ENCODE measurements around the gene ST6GALNAC4. TPM values are rescaled to one million over a fixed set of nuclear protein-coding genes. Genes with fewer than 3 reads are reported as not detected.

The ST6GALNAC4 gene
- total and polyA plus RNA-seq, 9 of the 15 experiments (the other 6 are each of a cell fraction or from before 2014, with no cell fraction given), result 2.6 to 43.1 (median 15.4) TPM

DNA sequence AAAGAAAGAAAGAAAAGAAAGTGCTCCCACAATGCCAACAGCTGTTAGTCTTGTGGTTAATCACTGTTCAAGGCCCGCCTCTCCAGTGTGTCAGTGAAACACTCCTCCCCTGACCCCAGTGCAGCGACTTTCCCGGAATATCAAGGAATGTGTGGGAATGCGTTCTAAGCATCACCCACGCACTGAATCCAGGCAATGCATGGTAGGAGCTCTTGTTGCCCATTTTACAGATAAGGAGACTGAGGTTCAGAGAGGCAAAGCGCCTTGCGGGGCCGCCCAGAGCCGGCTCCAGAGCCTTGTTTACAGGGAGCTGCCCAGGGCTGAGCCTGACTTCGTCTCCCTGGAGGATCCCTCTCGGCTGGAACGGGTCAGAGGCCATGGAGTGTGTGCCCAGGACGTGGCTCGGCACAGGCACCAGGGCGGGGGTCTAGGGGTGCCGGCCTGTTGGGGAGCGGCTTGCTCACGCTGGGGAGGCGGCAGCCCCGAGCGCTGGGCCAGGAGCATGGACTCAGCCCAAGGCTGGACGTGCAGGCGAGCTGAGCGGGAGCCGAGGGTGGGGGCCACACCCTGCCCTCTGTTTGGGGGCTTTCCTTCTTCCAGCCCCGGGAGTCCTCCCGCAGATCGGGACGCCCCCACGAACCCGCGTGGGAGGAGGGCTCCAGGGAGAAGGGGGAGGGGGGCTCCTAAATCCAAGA, 18.3 kb downstream of the ST6GALNAC4 start (continued):
- TF ChIP-seq, protein P1, sequence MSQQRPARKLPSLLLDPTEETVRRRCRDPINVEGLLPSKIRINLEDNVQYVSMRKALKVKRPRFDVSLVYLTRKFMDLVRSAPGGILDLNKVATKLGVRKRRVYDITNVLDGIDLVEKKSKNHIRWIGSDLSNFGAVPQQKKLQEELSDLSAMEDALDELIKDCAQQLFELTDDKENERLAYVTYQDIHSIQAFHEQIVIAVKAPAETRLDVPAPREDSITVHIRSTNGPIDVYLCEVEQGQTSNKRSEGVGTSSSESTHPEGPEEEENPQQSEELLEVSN (IDR thresholded peaks at IDR 0.05; ENCODE audit: borderline replicate concordance in 1 of 2, extremely low read depth in 1 of 2, insufficient read depth in 1 of 2, insufficient read length in 1 of 2, low read depth in 1 of 2, low read length in 1 of 2, poor library complexity in 1 of 2, severe bottlenecking in 1 of 2), result peak in 1 of 2 experiments; percentile 16
- no peak for TF ChIP-seq CSDE1 (IDR thresholded peaks at IDR 0.05)
- TF ChIP-seq CREB1 (IDR thresholded peaks at IDR 0.05), result no peak
- no peak for TF ChIP-seq CREB1 (CRISPR knock-in tag; IDR thresholded peaks at IDR 0.05)
- TF ChIP-seq GTF2F1 (IDR thresholded peaks at IDR 0.05; ENCODE audit: low read depth, low read length), result no peak
- no peak for TF ChIP-seq ILK (tag; IDR thresholded peaks at IDR 0.05; ENCODE audit: borderline replicate concordance, low read depth)
- TF ChIP-seq SAFB (IDR thresholded peaks at IDR 0.05; ENCODE audit: borderline replicate concordance, low read depth, low read length), result peak; percentile 93
- peak; percentile 90 for TF ChIP-seq PTBP1 (IDR thresholded peaks at IDR 0.05; ENCODE audit: low read depth, low read length)
- TF ChIP-seq GABPB2 (CRISPR knock-in tag; conservative IDR thresholded peaks at IDR 0.05), result no peak
- TF ChIP-seq CBX3 (IDR thresholded peaks at IDR 0.05; ENCODE audit: borderline replicate concordance in 1 of 2, low read length in 2 of 2), result peak in 1 of 2 experiments; percentile 68; a peak in 1 of 3 replicates
- TF ChIP-seq THRAP3 (IDR thresholded peaks at IDR 0.05; ENCODE audit: borderline replicate concordance), result no peak
- TF ChIP-seq, protein P2, sequence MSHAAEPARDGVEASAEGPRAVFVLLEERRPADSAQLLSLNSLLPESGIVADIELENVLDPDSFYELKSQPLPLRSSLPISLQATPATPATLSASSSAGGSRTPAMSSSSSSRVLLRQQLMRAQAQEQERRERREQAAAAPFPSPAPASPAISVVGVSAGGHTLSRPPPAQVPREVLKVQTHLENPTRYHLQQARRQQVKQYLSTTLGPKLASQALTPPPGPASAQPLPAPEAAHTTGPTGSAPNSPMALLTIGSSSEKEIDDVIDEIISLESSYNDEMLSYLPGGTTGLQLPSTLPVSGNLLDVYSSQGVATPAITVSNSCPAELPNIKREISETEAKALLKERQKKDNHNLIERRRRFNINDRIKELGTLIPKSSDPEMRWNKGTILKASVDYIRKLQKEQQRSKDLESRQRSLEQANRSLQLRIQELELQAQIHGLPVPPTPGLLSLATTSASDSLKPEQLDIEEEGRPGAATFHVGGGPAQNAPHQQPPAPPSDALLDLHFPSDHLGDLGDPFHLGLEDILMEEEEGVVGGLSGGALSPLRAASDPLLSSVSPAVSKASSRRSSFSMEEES (CRISPR knock-in tag; IDR thresholded peaks at IDR 0.05), result no peak
- 0 out of 2 replicates have a peak, but pooled peaks have one; percentile 26 for TF ChIP-seq ETV1 (tag; conservative IDR thresholded peaks at IDR 0.05; ENCODE audit: low read depth)
- no peak for TF ChIP-seq KLF13 (tag; IDR thresholded peaks at IDR 0.05; ENCODE audit: borderline replicate concordance, low read depth)
- peak; percentile 79 for TF ChIP-seq DACH1 (IDR thresholded peaks at IDR 0.05; ENCODE audit: partially characterized antibody)
- TF ChIP-seq BACH1 (tag; IDR thresholded peaks at IDR 0.05), result no peak
- peak; percentile 94 for TF ChIP-seq CBX1 (IDR thresholded peaks at IDR 0.05; ENCODE audit: low read depth)
- TF ChIP-seq ZNF512 (tag; IDR thresholded peaks at IDR 0.05), result no peak
- TF ChIP-seq, protein P3, sequence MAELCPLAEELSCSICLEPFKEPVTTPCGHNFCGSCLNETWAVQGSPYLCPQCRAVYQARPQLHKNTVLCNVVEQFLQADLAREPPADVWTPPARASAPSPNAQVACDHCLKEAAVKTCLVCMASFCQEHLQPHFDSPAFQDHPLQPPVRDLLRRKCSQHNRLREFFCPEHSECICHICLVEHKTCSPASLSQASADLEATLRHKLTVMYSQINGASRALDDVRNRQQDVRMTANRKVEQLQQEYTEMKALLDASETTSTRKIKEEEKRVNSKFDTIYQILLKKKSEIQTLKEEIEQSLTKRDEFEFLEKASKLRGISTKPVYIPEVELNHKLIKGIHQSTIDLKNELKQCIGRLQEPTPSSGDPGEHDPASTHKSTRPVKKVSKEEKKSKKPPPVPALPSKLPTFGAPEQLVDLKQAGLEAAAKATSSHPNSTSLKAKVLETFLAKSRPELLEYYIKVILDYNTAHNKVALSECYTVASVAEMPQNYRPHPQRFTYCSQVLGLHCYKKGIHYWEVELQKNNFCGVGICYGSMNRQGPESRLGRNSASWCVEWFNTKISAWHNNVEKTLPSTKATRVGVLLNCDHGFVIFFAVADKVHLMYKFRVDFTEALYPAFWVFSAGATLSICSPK (IDR thresholded peaks at IDR 0.05; ENCODE audit: borderline replicate concordance), result no peak
- TF ChIP-seq CTBP1 (IDR thresholded peaks at IDR 0.05; ENCODE audit: borderline replicate concordance), result peak; percentile 21; the same call in 1 of the 2 replicates
- TF ChIP-seq, protein P4, sequence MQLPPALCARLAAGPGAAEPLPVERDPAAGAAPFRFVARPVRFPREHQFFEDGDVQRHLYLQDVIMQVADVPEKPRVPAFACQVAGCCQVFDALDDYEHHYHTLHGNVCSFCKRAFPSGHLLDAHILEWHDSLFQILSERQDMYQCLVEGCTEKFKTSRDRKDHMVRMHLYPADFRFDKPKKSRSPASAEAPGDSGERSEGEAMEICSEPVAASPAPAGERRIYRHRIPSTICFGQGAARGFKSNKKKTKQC (CRISPR knock-in tag; IDR thresholded peaks at IDR 0.05), result 0 out of 2 replicates have a peak, but pooled peaks have one; percentile 34
